GM21423 (cell line): ENCODE data around the gene DTX4.

Experiments used
- ATAC-seq: cut with Tn5 transposase; IDR thresholded peaks from one replicate; pipeline ENCODE4 v1.9.1; 2021; ENCODE audit warnings: mild to moderate bottlenecking, moderate library complexity; ENCODE audit not compliant: unreplicated experiment

The DTX4 gene

GRCh38 chr11:59172345-59173079, 580 bp downstream of the DTX4 start:
- peak; percentile 28 for ATAC-seq

- peak; percentile 4 for ATAC-seq
Measured at GRCh38 chr11:59173080-59173963, 1.4 kb downstream of the DTX4 start.

- ATAC-seq: no peak
Measured at GRCh38 chr11:59173964-59174663, 2.2 kb downstream of the DTX4 start.

- no peak for ATAC-seq
Measured at GRCh38 chr11:59174664-59175033, 2.7 kb downstream of the DTX4 start.

- no peak for ATAC-seq
Measured at GRCh38 chr11:59175091-59175501, 3.2 kb downstream of the DTX4 start.

GRCh38 chr11:59176330-59176729, 4.4 kb downstream of the DTX4 start:
- ATAC-seq: no peak

- no peak for ATAC-seq
Measured at GRCh38 chr11:59178402-59178801, 6.5 kb downstream of the DTX4 start.

GRCh38 chr11:59179121-59179520, 7.2 kb downstream of the DTX4 start:
- ATAC-seq: no peak

GRCh38 chr11:59180168-59180776, 8.3 kb downstream of the DTX4 start:
- ATAC-seq: no peak

GRCh38 chr11:59180907-59181306, 9.0 kb downstream of the DTX4 start:
- ATAC-seq: no peak

- no peak for ATAC-seq
Measured at GRCh38 chr11:59181746-59182456, 10.0 kb downstream of the DTX4 start.

GRCh38 chr11:59182457-59183151, 10.7 kb downstream of the DTX4 start:
- no peak for ATAC-seq

GRCh38 chr11:59183771-59184170, 11.8 kb downstream of the DTX4 start:
- ATAC-seq: no peak

GRCh38 chr11:59184691-59185339, 12.9 kb downstream of the DTX4 start:
- no peak for ATAC-seq

GRCh38 chr11:59185386-59185945, 13.5 kb downstream of the DTX4 start:
- no peak for ATAC-seq

- ATAC-seq: peak; percentile 52
Measured at GRCh38 chr11:59186130-59186594, 14.2 kb downstream of the DTX4 start.

- no peak for ATAC-seq
Measured at GRCh38 chr11:59187035-59187434, 15.1 kb downstream of the DTX4 start.

- no peak for ATAC-seq
Measured at GRCh38 chr11:59187587-59187986, 15.7 kb downstream of the DTX4 start.

- no peak for ATAC-seq
Measured at GRCh38 chr11:59188954-59189353, 17.0 kb downstream of the DTX4 start.
